MM.1S (cell line): Measurements from ENCODE around the gene ATE1.

Experiments used
- CTCF ChIP-seq: fragments of 300-600 bp; sonication (generic); IDR thresholded peaks from 2 replicates; pipeline ENCODE4 v1.5.1; 2016; ENCODE audit warnings: antibody characterized with exemption, low read length, mixed read lengths
- EZH2 ChIP-seq: fragments of 300-600 bp; sonication (generic); optimal IDR thresholded peaks from 2 replicates; pipeline ENCODE3; 2017; ENCODE audit warnings: low read depth, mild to moderate bottlenecking, antibody characterized with exemption, low read length, mixed read lengths

- no peak for TF ChIP-seq EZH2
- TF ChIP-seq CTCF: no peak
Measured at GRCh38 chr10:121921238-121921931, 6.4 kb downstream of the ATE1 start.
